BE2C (cell line): Measurements from ENCODE around the gene CORO2B.

Experiments used
- DNase-seq: peaks from one replicate; pipeline ENCODE4 v3.0.0-alpha.2; 2020
- H3K27me3 ChIP-seq: fragments of 250-450 bp; sonication (Bioruptor Pico); 2 replicates; pipeline ENCODE4 v1.5.1; 2020; ENCODE audit warnings: mild to moderate bottlenecking
- H3K36me3 ChIP-seq: fragments of 250-450 bp; sonication (Bioruptor Pico); 2 replicates; pipeline ENCODE4 v1.5.1; 2020; ENCODE audit warnings: mild to moderate bottlenecking
- H3K4me1 ChIP-seq: fragments of 250-450 bp; sonication (Bioruptor Pico); 2 replicates; pipeline ENCODE4 v1.5.1; 2020
- H3K4me3 ChIP-seq: 2 replicates; pipeline ENCODE4 v1.5.1; 2011; ENCODE audit warnings: low read depth, low read length
- H3K9me3 ChIP-seq: fragments of 250-450 bp; sonication (Bioruptor Pico); 2 replicates; pipeline ENCODE4 v1.5.1; 2020
- TF ChIP-seq, protein P1 (sequence below): IDR thresholded peaks from 2 replicates; pipeline ENCODE4 v1.5.1; 2012; ENCODE audit warnings: mild to moderate bottlenecking, low read depth, low read length

CORO2B gene

GRCh38 chr15:68707386-68707785 lies 128.6 kb downstream of the CORO2B start:
- H3K36me3 ChIP-seq: no peaks in the 10 kb centered on the region
- no peaks in the 10 kb centered on the region for H3K27me3 ChIP-seq
- no peaks in the 10 kb centered on the region for H3K9me3 ChIP-seq
- peaks cover 8% of the 10 kb centered on the region; the same call in 1 of the 2 replicates for H3K4me1 ChIP-seq
- TF ChIP-seq, protein P1, sequence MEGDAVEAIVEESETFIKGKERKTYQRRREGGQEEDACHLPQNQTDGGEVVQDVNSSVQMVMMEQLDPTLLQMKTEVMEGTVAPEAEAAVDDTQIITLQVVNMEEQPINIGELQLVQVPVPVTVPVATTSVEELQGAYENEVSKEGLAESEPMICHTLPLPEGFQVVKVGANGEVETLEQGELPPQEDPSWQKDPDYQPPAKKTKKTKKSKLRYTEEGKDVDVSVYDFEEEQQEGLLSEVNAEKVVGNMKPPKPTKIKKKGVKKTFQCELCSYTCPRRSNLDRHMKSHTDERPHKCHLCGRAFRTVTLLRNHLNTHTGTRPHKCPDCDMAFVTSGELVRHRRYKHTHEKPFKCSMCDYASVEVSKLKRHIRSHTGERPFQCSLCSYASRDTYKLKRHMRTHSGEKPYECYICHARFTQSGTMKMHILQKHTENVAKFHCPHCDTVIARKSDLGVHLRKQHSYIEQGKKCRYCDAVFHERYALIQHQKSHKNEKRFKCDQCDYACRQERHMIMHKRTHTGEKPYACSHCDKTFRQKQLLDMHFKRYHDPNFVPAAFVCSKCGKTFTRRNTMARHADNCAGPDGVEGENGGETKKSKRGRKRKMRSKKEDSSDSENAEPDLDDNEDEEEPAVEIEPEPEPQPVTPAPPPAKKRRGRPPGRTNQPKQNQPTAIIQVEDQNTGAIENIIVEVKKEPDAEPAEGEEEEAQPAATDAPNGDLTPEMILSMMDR: no peak
- H3K4me3 ChIP-seq: no peak overlapping the region
- no peak for DNase-seq

- Histone ChIP-seq H3K4me3 (no peak overlapping the region), H3K36me3 (no peaks in the 10 kb centered on the region), H3K4me1 (peaks cover 8% of the 10 kb centered on the region; the same call in 1 of the 2 replicates), H3K9me3 (no peaks in the 10 kb centered on the region), H3K27me3 (no peaks in the 10 kb centered on the region)
- no peak for DNase-seq
- TF ChIP-seq, protein P1: no peak
Observed at GRCh38 chr15:68709876-68710275, 131.1 kb downstream of the CORO2B start.

- no peak overlapping the region for H3K4me3 ChIP-seq
- H3K4me1 ChIP-seq: peaks cover 6% of the 10 kb centered on the region; the same call in 1 of the 2 replicates
- H3K9me3 ChIP-seq: no peaks in the 10 kb centered on the region
- no peaks in the 10 kb centered on the region for H3K27me3 ChIP-seq
- TF ChIP-seq, protein P1: no peak
- H3K36me3 ChIP-seq: no peaks in the 10 kb centered on the region
- DNase-seq: no peak
Observed at GRCh38 chr15:68710536-68710935, 131.7 kb downstream of the CORO2B start.

GRCh38 chr15:68711406-68711805 lies 132.6 kb downstream of the CORO2B start:
- Histone ChIP-seq H3K4me1 (peaks cover 6% of the 10 kb centered on the region; the same call in 1 of the 2 replicates), H3K4me3 (no peak overlapping the region), H3K27me3 (no peaks in the 10 kb centered on the region), H3K9me3 (peaks cover 3% of the 10 kb centered on the region; the same call in 1 of the 2 replicates), H3K36me3 (no peaks in the 10 kb centered on the region)
- TF ChIP-seq, protein P1: no peak
- no peak for DNase-seq

DNA sequence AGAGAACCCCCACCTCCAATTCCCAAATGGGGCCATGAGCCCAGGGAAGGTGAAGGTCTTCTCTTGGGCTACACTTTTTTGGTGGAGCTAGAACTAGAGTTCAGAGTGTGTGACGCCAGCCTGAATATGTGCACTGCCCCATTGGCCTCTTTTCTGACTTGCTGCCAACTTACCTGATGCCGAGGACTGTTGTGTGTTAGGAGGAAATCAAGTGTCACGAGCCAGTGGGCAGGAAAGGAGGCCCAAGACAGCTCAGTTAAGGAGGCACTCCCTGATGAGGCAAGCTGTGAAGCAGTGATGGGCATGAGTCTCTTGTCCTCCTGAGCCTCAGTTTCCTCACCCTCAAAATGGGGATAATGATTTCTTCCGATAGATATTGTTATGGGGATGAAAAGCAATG lies 134.1 kb downstream of the CORO2B start:
- Histone ChIP-seq H3K27me3 (no peaks in the 10 kb centered on the region), H3K4me1 (no peaks in the 10 kb centered on the region), H3K4me3 (no peak overlapping the region), H3K9me3 (peaks cover 4% of the 10 kb centered on the region; the same call in 1 of the 2 replicates), H3K36me3 (no peaks in the 10 kb centered on the region)
- TF ChIP-seq, protein P1: no peak
- DNase-seq: no peak

DNA sequence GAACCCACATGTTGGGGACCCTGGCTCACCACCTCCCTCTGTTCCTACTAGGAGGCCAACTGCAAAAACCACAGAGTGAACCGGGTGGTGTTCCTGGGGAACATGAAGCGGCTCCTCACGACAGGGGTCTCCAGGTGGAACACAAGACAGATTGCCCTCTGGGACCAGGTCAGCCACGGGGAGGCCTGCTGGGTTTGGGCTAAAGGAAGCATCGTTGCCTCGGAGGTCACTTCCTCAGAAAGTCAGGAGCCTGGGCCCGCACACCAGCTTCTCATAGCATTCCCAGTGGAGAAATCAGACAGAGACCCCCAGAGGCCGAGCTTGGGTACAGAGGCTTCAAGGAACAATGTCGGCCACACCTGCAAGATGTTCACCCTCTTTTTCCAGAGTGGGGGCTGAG lies 135.1 kb downstream of the CORO2B start:
- peaks cover 4% of the 10 kb centered on the region; the same call in 1 of the 2 replicates for H3K9me3 ChIP-seq
- DNase-seq: no peak
- no peaks in the 10 kb centered on the region for H3K4me1 ChIP-seq
- H3K4me3 ChIP-seq: no peak overlapping the region
- H3K27me3 ChIP-seq: no peaks in the 10 kb centered on the region
- no peaks in the 10 kb centered on the region for H3K36me3 ChIP-seq
- TF ChIP-seq, protein P1: no peak
